Activated CD4-positive, CD25-positive, alpha-beta regulatory T cell treated with anti-CD3 and anti-CD28 coated beads, Interleukin-2, amount 50 U/mL, for 16 hours (primary cell): ENCODE results near the gene BLOC1S3.
"Not testable (repeated sequence)": the region's sequence is repeated elsewhere in the genome, so short reads cannot be mapped to it uniquely, and the experiment has no call there.

ENCODE experiments used
- DNase-seq: peaks from one replicate; pipeline ENCODE4 v3.0.0-alpha.2; 2020; ENCODE audit warnings: low read depth, low spot score

BLOC1S3 gene

DNA sequence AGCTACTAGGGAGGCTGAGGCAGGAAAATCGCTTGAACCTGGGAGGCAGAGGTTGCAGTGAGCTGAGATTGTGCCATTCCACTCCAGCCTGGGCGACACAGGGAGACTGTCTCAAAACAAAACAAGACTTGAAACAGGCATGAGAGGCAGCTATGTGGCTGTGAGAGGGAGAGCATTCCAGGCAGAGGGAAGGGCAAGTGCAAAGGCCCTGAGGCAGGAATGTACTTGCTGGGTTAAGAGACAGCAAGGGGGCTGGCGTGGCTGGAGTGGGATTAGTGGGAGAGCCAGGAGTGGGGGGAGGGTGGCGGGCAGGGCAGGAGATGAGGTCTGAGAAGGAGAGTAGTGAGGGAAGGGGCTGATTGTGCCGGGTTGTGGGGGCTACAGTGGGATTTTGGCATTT, 45.3 kb downstream of the BLOC1S3 start:
- DNase-seq = no peak

GRCh38 chr19:45224645-45225044, 46.1 kb downstream of the BLOC1S3 start:
- DNase-seq = no peak

DNA sequence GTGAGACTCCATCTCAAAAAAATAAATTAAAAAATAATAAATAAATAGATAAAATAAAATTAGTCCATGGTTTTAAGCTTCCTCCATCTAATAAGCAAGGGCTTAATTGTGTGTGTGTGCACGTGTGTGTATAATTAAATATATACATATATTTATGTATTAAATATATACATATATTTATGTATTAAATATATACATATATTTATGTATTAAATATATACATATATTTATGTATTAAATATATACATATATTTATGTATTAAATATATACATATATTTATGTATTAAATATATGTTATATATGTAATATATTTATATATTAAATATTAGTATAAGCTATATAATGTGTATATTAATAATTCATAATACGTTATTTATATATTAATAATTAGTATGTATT, 50.5 kb downstream of the BLOC1S3 start:
- DNase-seq = not testable (repeated sequence)
